GM12878 (cell line): ENCODE measurements around the gene LEPR. TPM values are rescaled to one million over a fixed set of nuclear protein-coding genes. Genes with fewer than 3 reads are reported as not detected.
A peak's percentile ranks its signal among the peaks of the same experiment; 100 is the strongest.

Source experiments
- ATAC-seq: fragments of 200-7000 bp; cut with Tn5 transposase; 3 replicates; pipeline ENCODE4 v1.9.1; 2020; ENCODE audit warnings: mild to moderate bottlenecking, moderate library complexity
- BruUV-seq: library from RNA; stranded (reverse); fragments of 400-500 nt; replicated peaks from 2 replicates; lab custom pipeline; 2021; lab: Mats Ljungman, UMichigan
- CTCF ChIA-PET: fragments of 300-600 bp; sonication (Branson Sonifier 250); formaldehyde crosslinking; extraction: SDS; loops from one replicate; lab custom pipeline; 2021; ENCODE audit warnings: inconsistent platforms; lab: Yijun Ruan, JAX
- POLR2A ChIA-PET: fragments of 350-600 bp; formaldehyde crosslinking; extraction: SDS; loops from one replicate; lab custom pipeline; 2021; ENCODE audit warnings: inconsistent platforms; lab: Charles Lee
- RAD21 ChIA-PET: fragments of 300-600 bp; sonication (Branson Sonifier 250); formaldehyde crosslinking; loops from one replicate; lab custom pipeline; 2023; ENCODE audit warnings: antibody characterized with exemption; ENCODE audit not compliant: unreplicated experiment; lab: Charles Lee
- SMC1A ChIA-PET: fragments of 300-600 bp; sonication (Branson Sonifier 250); formaldehyde crosslinking; loops from one replicate; lab custom pipeline; 2023; ENCODE audit not compliant: unreplicated experiment, uncharacterized antibody; lab: Charles Lee
- DNase-seq: peaks from one replicate; pipeline ENCODE4 v3.0.0-alpha.2; 2011; ENCODE audit warnings: low read depth, low spot score
- FAIRE-seq: peaks from 3 replicates; lab custom pipeline; 2011; peaks lifted over from hg19 to GRCh38; lab: Jason Lieb, UNC
- H2AFZ ChIP-seq: 2 replicates; pipeline ENCODE4 v1.6.0; 2011; ENCODE audit warnings: low read depth, low read length, control low read depth; ENCODE audit not compliant: control insufficient read depth
- H3K27ac ChIP-seq: 2 replicates; pipeline ENCODE4 v1.5.1; 2011; ENCODE audit warnings: control low read depth; ENCODE audit not compliant: control insufficient read depth, insufficient read depth
- H3K27me3 ChIP-seq, 2 experiments: replicated peaks in 1 of 2; 2 replicates each; pipeline versions ENCODE4 v1.6.0 to v1.6.1; 2011; ENCODE audit warnings: low read length in 1 of 2; ENCODE audit not compliant: control insufficient read depth in 2 of 2, insufficient read depth in 2 of 2
- H3K36me3 ChIP-seq, 2 experiments: 2 replicates each; pipeline ENCODE4 v1.5.1; 2011; ENCODE audit warnings: low read length in 1 of 2; ENCODE audit not compliant: control insufficient read depth in 2 of 2, insufficient read depth in 2 of 2
- H3K4me1 ChIP-seq: 2 replicates; pipeline ENCODE4 v1.6.1; 2011; ENCODE audit warnings: mild to moderate bottlenecking, low read length, moderate library complexity, mixed read lengths; ENCODE audit not compliant: control insufficient read depth, insufficient read depth
- H3K4me2 ChIP-seq: 2 replicates; pipeline ENCODE4 v1.6.0; 2011; ENCODE audit warnings: control low read depth; ENCODE audit not compliant: control insufficient read depth, insufficient read depth
- H3K4me3 ChIP-seq: fragments of 200-600 bp; sonication (generic); 2 replicates; pipeline ENCODE4 v1.5.1; 2016
- H3K79me2 ChIP-seq: 2 replicates; pipeline ENCODE4 v1.6.0; 2011; ENCODE audit warnings: low read length; ENCODE audit not compliant: control insufficient read depth, insufficient read depth
- H3K9ac ChIP-seq: 2 replicates; pipeline ENCODE4 v1.8.0; 2011; ENCODE audit warnings: low read length, control low read depth, mixed read lengths; ENCODE audit not compliant: control insufficient read depth, insufficient read depth
- H3K9me3 ChIP-seq: replicated peaks from 3 replicates; pipeline ENCODE4 v1.5.1; 2011; ENCODE audit warnings: mild to moderate bottlenecking, low read length; ENCODE audit not compliant: control insufficient read depth, insufficient read depth
- H4K20me1 ChIP-seq: 2 replicates; pipeline ENCODE4 v1.6.0; 2011; ENCODE audit not compliant: control insufficient read depth, insufficient read depth
- BHLHE40 ChIP-seq, 2 experiments: fragments of 450-650 bp in 1 of 2; IDR thresholded peaks; 2 replicates each; pipeline ENCODE4 v1.6.1; 2011 to 2017; ENCODE audit warnings: low read depth in 2 of 2, borderline replicate concordance in 1 of 2, improper control_type of control experiment in 1 of 2, low read length in 1 of 2, mild to moderate bottlenecking in 1 of 2
- CHD4 ChIP-seq: fragments of 200-600 bp; sonication (generic); IDR thresholded peaks from 2 replicates; pipeline ENCODE4 v1.6.1; 2016; ENCODE audit warnings: mild to moderate bottlenecking
- DPF2 ChIP-seq: fragments of 450-650 bp; IDR thresholded peaks from 2 replicates; pipeline ENCODE4 v1.6.1; 2017; ENCODE audit warnings: mild to moderate bottlenecking
- HDAC2 ChIP-seq: fragments of 200-600 bp; sonication (generic); IDR thresholded peaks from 2 replicates; pipeline ENCODE4 v1.6.1; 2017
- RAD21 ChIP-seq: IDR thresholded peaks from 2 replicates; pipeline ENCODE4 v1.6.1; 2011; ENCODE audit warnings: mild to moderate bottlenecking, low read depth, low read length, moderate library complexity; ENCODE audit not compliant: insufficient read depth
- RCOR1 ChIP-seq: conservative IDR thresholded peaks from 2 replicates; pipeline ENCODE4 v1.6.1; 2012; ENCODE audit warnings: low read depth, low read length, improper control_type of control experiment
- SMC3 ChIP-seq: IDR thresholded peaks from 2 replicates; pipeline ENCODE4 v1.6.1; 2011; ENCODE audit warnings: low read length, improper control_type of control experiment, borderline replicate concordance
- ZBTB4 ChIP-seq: fragments of 450-650 bp; formaldehyde crosslinking; IDR thresholded peaks from 2 replicates; pipeline ENCODE4 v1.4.0; 2022; ENCODE audit warnings: mild to moderate bottlenecking, moderate library complexity
- ZBTB40 ChIP-seq: fragments of 450-650 bp; IDR thresholded peaks from 2 replicates; pipeline ENCODE4 v1.6.1; 2016; ENCODE audit warnings: mild to moderate bottlenecking, moderate library complexity, borderline replicate concordance
- ZNF217 ChIP-seq: fragments of 450-650 bp; IDR thresholded peaks from 2 replicates; pipeline ENCODE4 v1.6.1; 2017; ENCODE audit warnings: antibody characterized with exemption, mild to moderate bottlenecking
- WGBS: methylation state at CpG from one replicate; pipeline ENCODE4 v1.1.6; 2016; ENCODE audit warnings: low lambda C conversion rate; ENCODE audit not compliant: insufficient replicate concordance, insufficient coverage; ENCODE audit errors: missing lambda C conversion rate; 5-methylcytosine and 5-hydroxymethylcytosine counted together
- in situ Hi-C: fragments of 300-500 bp; cut with MboI; formaldehyde crosslinking; loops from 9 replicates; pipeline ENCODE4 v1.14.3; 2018; ENCODE audit warnings: mixed read lengths
- intact Hi-C: fragments of 100-400 bp; cut with micrococcal nuclease; formaldehyde crosslinking; loops from one replicate; pipeline ENCODE4 v1.14.2; 2022; ENCODE audit not compliant: unreplicated experiment
- polyA plus RNA-seq, 11 experiments: library from polyadenylated mRNA; depleted of rRNA in 4 of 11; unstranded in 6 of 11; stranded (reverse) in 5 of 11; fragments of >200 nt; fragmentation: Nextera tagmentation in 4 of 11; fragmentation: Illumina TruSeq in 1 of 11; extraction: Ambion mirVana in 4 of 11; extraction: Trizol in 1 of 11; gene quantifications; 1 replicate in 1 of 11; 2 replicates in 10 of 11; pipeline versions ENCODE4 v1.2.1 to v1.2.3, GENCODE V29; 2011 to 2016; ENCODE audit warnings: inconsistent platforms in 2 of 11, missing spikeins in 2 of 11, low read depth in 1 of 11
- total RNA-seq, 4 experiments: library from RNA; depleted of rRNA in 3 of 4; stranded (reverse); fragments of >200 nt in 3 of 4; fragmentation: Illumina TruSeq in 1 of 4; extraction: Trizol in 1 of 4; gene quantifications; 2 replicates each; pipeline versions ENCODE4 v1.2.1 to v1.2.3, GENCODE V29; 2013 to 2021

Gene LEPR
- total and polyA plus RNA-seq, 10 of the 15 experiments (the other 5 are each of a cell fraction or from before 2014, with no cell fraction given) = 0.49 to 3.7 (median 1.2) TPM

- H4K20me1 ChIP-seq = no peaks in the 10 kb centered on the region
- FAIRE-seq = no peak
- TSS peak; percentile 11 for BruUV-seq
Observed at GRCh38 chr1:65432918-65433317, 12.4 kb downstream of the LEPR start.

GRCh38 chr1:65434255-65434654, 13.8 kb downstream of the LEPR start:
- H3K36me3 ChIP-seq = peaks cover 0 to 11% of the 10 kb centered on the region in 2 experiments; a peak in 2 of 4 replicates
- H2AFZ ChIP-seq = no peak overlapping the region
- RAD21 ChIA-PET = no interaction called here
- no peak overlapping the region for H3K27ac ChIP-seq
- no peaks in the 10 kb centered on the region for H3K27me3 ChIP-seq
- H4K20me1 ChIP-seq = no peaks in the 10 kb centered on the region
- WGBS = 100% methylated on average over 1 of the region's 1 CpG
- H3K9me3 ChIP-seq = no peaks in the 10 kb centered on the region
- no peak overlapping the region for H3K4me3 ChIP-seq
- no peak overlapping the region for H3K4me2 ChIP-seq
- SMC1A ChIA-PET = no interaction called here
- no peak for FAIRE-seq
- H3K79me2 ChIP-seq = no peaks in the 10 kb centered on the region
- no peak overlapping the region for H3K9ac ChIP-seq
- POLR2A ChIA-PET = no interaction called here
- no peaks in the 10 kb centered on the region for H3K4me1 ChIP-seq
- intact Hi-C loops (loop anchor here (10.0 kb wide), 1 partner anchor 199 kb away; no protein-coding TSS in a partner anchor), in situ Hi-C loops (no loop called here)
- no peak for ATAC-seq
- DNase-seq = no peak
- no TSS peak for BruUV-seq
- CTCF ChIA-PET = interaction anchor here (0.8 to 1.6 kb wide), 3 partner anchors 9 to 25 kb away, joined by 3 to 4 read pairs (median 3); no protein-coding TSS in a partner anchor
- TF ChIP-seq ZBTB40 = no peak
- TF ChIP-seq ZNF217 = no peak
- no peak for TF ChIP-seq DPF2
- TF ChIP-seq HDAC2 = no peak
- TF ChIP-seq ZBTB4 = no peak
- no peak for TF ChIP-seq CHD4
- no peak for TF ChIP-seq BHLHE40 (IDR thresholded peaks at IDR 0.05; ENCODE audit: borderline replicate concordance in 1 of 2, low read depth in 2 of 2, low read length in 1 of 2)
- TF ChIP-seq RCOR1 = no peak
- TF ChIP-seq SMC3 = no peak

More at GRCh38 chr1:65432918-65433317, 12.4 kb downstream of the LEPR start:
- Histone ChIP-seq H3K4me2 (no peak overlapping the region), H3K4me1 (no peaks in the 10 kb centered on the region), H2AFZ (no peak overlapping the region), H3K9me3 (no peaks in the 10 kb centered on the region), H3K4me3 (no peak overlapping the region), H3K79me2 (no peaks in the 10 kb centered on the region), H3K27me3 (no peaks in the 10 kb centered on the region), H3K36me3 (peaks cover 0 to 11% of the 10 kb centered on the region in 2 experiments; a peak in 3 of 4 replicates), H3K9ac (no peak overlapping the region), H3K27ac (no peak overlapping the region)
- CTCF ChIA-PET = interaction anchor here (1.6 to 4.8 kb wide), 2 partner anchors 13 to 255 kb away, joined by 4 to 30 read pairs; no protein-coding TSS in a partner anchor
- ATAC-seq (no peak), DNase-seq (no peak)
- 77% methylated on average over 8 of the region's 8 CpGs for WGBS
- RAD21 ChIA-PET = no interaction called here
- POLR2A ChIA-PET = no interaction called here
- SMC1A ChIA-PET = interaction anchor here (1.4 kb wide), 1 partner anchor 14 kb away, joined by 4 read pairs; no protein-coding TSS in a partner anchor
- intact Hi-C loops = loop anchor here (10.0 kb wide), 1 partner anchor 198 kb away; no protein-coding TSS in a partner anchor
- in situ Hi-C loops = no loop called here
- no peak for TF ChIP-seq RAD21
